ENCODE data around the gene ZNF441.
"Not testable (repeated sequence)": the region's sequence is repeated elsewhere in the genome, so short reads cannot be mapped to it uniquely, and the experiment has no call there.

Gene ZNF441

DNA sequence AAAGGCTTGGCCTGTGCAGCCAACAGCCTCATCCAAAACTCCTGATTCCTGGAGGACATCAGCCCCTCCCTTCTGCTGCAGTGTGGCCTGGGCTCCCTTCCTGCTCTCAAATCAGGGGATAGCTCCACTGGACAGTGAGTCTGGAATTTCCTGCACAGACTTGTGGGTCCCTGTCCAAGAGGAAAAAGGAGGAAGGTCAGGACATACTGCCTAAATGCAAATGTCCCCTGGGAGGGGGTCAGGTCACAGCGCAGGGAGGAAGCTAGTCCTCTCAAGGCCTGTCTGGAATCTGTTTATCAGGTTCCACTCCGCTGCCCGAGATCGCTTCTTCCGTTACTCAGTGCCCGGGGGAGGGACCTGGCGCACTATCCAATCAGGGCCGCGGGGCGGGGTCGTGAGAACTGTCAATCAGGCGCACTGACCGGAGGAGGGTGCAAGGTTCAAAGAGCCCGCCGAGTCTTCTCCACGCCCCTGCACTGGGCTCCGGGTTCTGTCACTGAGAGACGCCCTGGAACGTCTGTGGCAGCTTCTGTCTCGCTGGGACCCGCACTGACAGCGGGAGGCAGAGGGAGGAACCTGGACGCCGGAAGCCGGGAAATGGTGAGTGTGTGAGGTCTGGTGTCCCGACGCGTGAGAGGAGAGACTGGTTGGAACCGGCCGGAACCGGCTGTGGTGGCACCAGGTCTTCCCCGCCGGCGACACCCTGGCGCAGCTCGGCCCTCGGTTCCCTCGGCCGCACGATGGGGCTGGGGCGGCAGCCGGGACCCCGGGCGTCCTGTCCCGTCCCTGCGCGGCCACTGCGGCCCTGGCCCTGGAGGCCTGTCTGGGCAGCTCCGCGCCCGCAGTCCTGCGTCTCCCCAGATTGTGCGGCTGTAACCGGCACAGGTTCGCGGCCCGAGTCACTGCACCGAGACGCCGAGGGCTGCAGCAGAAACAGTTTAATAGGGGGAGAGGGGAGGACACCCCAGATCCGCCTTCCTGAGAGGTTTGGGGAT, at the start of gene ZNF441:
TSS of gene ZNF441 (plus strand) at position 404 of the 995 bp plus-strand sequence. CDS start at position 598, 194 bp downstream.
- peak; percentile 90 for DNase-seq

DNA sequence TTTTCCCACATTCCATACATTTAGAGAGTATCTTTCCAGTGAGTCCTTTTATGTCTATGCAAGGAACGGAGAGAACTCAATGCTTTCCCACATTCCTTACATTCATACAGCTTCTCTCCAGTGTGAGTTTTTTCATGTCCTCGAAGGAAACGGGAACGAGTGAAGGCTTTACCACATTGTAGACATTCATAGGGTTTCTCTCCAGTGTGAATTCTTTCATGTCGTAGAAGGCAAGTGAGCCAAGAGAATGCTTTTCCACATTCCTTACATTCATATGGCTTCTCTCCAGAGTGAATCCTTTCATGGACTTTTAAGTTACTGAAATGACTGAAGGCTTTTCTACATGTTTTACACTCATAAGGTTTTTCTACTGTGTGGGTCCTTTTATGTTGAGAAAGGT, 45.1 kb upstream of the ZNF441 start:
- DNase-seq: no peak

DNA sequence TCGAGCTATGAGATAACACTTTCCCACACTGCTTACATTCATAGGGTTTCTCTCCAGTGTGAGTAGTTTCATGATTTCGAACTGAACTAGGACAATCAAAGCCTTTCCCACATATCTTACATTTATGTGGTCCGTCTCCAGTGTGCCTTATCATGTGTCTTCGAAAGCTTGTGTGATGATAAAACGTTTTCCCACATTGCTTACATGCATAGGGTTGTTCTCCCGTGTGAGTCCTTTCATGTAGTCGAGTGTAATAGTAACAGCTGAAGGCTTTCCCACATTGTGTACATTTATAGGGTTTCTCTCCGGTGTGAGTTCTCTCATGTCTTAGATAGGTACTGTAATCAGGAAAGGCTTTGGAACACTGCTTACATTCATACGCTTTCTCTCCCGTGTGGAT, 44.4 kb upstream of the ZNF441 start:
- DNase-seq: no peak

DNA sequence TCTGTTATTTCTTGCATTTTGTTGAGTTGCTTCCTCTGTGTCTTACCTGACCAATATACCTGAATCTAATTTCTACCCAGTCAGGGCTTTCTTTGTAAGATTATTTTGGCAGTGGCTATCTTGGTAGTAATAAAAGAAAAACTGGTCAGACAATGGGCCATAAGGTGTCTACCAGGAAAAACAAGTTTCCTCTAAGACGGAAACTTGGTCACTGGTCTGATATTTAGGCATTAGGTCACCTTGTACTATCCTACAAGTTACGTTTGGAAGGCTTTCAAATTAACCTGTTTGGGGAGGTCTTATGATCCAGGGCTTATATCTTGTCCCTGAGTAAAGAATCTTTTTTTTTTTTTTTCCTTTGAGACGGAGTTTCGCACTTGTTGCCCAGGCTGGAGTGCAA, 37.2 kb upstream of the ZNF441 start:
- no peak for DNase-seq

DNA sequence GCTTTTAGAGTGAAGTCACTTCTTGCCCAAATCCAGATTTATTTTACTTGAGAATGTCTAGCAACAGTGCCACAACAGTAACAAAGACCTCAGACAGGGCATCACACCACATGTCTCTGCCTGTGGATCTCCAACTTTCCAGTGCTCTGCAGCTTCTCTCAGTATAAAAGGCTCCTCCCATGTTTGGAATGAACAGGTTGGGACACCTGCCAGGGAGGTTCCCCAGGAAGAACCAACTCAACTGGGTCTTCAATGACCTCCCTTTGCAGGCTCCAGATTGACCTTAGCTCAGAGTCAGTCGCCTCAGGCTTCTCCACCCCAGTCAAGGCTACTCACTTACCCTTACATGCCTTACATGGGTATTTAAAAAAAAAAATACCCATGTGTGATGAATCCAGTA, 31.4 kb upstream of the ZNF441 start:
- no peak for DNase-seq

DNA sequence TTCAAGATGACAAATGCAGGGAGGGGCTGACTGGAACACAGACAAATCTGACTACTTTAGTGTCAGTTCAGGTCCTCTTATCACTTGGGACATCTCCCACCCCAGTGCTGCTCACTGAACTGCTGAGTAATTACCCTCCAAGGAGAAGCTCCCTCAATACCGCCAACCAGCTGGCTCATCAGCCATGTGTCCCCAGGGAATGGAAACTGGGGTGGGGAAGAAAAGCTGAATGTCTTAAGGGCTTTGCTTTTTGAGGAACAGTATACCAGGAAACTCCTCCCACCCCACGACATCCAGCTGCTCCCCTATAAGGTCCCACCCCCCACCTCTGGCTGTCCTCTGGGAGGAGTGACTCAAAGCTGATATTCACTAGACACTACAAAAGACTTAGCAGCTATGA, 30.1 kb upstream of the ZNF441 start:
- DNase-seq: peak; percentile 20

DNA sequence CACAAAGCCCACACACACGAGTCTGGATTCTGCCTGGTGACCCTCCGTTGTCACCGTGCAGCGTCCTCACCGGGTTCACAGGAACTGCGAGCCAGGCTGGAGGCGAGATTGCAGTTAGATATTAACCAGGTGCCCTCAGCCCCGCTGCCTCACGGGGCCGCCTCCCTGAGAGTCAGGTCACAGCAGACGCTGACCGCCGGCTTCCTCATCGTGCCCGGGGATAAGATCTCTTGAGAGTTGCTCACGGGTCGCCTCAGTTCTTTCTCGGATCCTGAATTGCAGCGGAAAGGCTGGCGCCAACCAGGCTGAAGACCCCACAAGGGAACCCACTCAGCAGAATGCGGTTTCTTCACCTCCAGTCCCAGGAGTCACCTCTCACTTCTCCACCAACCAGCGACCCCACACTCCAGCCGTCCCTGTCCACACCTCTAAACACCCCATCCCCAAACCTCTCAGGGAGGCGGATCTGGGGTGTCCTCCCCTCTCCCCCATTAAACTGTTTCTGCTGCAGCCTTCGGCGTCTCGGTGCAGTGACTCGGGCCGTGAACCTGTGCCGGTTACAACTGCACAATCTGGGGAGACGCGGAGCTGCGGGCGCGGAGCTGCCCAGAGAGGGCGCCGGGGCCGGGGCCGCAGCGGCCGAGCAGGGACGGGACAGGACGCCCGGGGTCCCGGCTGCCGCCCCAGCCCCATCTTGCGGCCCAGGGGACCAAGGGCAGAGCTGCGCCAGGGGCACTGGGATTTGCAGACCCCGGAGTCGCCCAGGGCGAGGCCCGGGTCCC, 28.6 kb upstream of the ZNF441 start:
- peak; percentile 21 for DNase-seq

DNA sequence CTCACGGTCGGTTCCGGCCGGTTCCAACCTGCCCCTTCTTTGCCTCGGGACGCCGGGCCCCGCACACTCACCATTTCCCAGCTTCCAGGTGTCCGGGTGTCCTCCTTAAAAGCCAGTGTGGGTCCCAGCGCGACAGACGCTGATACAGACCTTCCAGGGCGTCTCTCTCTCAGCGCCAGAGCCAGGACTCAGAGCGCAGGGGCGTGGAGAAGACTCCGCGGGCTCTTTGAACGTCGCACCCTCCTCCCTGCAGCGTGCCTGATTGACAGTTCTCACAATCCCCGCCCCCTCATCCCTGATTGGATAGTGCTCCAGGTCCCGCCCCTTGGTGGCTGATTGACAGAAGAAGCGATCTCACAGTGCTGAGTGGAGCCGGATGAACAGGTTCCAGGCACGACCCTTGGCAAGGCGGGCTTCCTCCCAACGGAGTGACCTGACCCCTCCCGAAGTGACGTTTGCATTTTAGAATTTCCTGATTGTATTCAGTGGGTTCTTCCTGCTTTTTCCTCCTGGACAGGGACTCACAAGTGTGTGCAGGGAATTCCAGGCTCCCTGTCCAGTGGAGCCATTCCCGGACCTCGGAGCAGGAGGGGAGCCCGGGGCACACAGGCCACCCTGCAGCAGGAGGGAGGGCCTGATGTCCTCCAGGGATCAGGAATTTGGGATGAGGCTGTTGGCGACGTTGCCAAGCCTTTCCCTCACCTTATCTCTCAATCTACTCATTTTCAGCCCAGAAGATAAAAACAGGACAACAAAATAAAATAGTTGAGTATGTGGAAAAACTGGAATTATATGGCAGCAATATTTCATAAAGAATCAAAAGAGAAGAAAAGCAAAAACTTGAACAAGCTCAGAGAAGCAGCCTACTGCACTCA, 27.8 kb upstream of the ZNF441 start, which contains the start of gene ZNF823:
TSS of gene ZNF823 (minus strand) at position 201 of the 875 bp plus-strand sequence. CDS start at position 74, 127 bp downstream.
- DNase-seq: peak; percentile 97

DNA sequence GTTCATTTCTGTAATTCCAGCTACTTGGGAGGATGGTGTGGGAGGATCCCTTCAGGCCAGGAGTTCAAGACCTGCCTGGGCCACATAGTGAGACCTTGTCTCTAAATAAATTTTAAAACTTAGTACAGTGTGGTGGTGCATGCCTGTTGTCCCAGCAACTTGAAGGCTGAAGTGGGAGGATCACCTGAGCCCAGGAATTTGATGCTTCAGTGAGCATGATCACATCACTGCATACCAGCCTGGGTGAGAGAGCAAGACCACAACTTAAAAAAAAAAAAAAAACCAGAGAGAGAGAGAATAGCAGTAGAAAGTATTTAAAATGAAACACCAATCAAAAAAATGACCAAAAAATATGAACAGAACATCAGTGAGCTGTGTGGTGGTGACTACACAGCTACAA, 20.9 kb upstream of the ZNF441 start:
- no peak for DNase-seq

DNA sequence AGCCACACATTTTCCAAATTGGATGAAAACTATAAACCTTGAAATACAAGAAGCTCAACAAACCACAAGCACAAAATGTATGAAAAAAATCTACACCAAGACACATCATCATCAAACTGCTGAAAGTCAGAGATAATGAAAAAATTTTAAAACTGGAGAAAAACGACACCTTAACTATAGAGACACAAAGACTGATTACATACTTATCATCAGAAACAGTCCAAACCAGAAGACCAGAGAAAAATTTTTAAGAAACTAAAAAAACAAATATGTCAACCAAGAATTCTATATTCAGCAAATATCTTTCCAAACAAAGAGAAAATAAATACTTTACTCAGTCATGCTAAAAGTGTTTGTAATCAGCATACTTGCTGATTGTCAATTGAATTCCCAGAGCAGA, 19.5 kb upstream of the ZNF441 start:
- DNase-seq: no peak

DNA sequence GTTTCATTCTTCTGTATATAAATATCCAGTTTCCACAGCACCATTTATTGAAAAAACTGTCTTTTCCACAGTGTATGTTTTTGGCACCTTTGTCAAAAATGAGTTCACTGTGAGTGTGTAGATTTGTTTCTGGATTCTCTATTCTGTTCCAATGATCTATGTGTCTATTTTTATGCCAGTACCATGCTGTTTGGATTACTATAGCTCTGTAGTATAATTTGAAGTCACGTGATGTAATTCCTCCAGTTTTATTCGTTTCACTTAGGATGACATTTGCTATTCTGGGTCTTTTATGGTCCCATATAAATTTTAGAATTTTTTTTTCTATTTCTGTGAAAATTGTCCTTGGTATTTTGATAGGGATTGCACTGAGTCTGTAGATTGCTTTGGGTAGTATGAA, 17.0 kb upstream of the ZNF441 start:
- DNase-seq: no peak

DNA sequence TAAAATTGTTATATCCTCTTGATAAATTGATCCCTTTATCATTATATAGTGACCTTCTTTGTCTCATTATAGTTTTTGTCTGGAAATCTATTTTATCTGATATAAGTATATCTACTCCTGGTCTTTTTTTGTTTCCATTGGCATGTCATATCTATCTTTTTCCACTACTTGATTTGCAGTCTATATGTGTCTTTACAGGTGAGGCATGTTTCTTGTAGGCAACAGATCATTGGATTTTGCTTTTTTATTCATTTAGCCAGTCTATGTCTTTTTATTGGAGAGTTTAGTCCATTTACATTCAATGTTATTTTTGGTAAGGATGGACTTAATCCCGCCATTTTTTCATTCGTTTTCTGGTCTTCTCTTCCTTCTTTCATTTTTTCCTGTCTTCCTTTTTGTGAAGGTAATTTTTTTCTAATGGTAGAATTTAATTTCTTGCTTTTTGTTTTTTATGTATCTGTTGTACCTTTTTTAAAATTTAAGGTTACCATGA, 14.5 kb upstream of the ZNF441 start:
- DNase-seq: no peak

DNA sequence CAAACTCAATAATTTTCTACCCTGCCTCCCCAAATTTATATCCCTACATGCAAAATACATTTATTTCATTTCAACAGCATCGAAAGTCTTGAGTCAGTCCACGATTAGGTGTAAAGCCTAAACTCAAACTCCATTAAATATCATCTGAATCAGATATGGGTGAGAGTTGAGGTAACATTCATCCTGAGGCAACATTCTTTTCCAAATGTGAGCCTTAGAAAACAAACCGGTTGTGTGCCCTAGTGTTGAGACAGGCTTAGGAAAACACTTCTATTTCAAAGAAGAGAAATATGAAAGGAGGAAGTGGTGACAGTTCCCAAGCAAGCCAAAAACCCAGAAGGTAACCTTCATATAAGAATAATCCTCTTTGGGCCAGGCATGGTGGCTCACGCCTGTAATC, 12.1 kb upstream of the ZNF441 start:
- DNase-seq: no peak

DNA sequence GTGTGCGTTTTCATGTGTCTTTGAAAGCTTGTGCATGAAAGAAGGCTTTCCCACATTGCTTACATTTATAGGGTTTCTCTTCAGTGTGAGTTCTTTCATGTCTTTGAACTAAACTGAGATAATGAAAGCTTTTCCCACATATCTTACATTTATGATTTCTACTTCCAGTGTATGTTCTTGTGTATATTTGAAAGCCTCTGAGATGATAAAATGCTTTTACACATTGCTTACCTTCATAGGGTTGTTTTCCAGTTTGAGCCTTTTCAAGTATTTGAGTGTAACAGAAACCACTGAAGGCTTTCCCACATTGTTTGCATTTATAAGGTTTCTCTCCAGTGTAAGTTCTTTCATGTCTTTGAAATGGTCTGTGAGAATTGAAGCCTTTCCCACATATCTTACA, 9.8 kb upstream of the ZNF441 start:
- DNase-seq: no peak

DNA sequence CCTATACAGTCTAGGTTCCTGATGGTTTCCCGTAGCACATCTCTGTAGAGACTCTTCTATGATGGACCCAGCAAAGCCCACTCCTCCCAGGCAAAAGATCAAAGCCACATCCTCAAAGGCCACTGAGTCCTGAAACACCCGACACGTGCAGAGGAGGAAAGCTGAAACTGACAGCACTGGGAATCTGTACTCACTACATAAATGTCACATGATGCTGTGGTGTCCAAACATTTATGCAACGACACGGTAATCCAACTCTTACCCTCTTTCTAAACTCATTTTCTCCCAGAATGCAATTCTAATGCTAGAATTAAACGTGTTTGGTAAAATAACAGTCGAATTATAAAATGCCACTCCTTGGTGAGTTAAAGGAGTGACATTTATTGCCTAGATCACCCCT, 7.0 kb upstream of the ZNF441 start:
- DNase-seq: no peak

DNA sequence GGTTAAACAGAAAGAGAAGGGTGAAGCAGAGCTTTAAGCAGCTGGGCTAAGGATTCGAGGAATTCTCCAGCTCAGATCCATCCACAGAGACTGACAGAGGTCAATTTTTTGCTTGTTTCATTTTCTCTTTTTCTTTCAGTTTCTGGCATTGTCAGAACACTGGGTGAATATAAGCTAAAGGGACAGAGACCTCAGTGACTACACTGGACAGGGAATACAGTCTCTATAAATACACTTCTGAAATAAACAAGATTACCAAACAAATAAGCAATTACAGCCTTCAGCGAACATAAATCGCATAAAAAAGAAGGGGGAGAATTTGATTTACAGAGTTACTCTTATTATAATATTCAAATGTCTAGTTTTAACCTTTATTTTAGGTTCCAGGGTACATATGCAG, 3.7 kb upstream of the ZNF441 start:
- DNase-seq: no peak

DNA sequence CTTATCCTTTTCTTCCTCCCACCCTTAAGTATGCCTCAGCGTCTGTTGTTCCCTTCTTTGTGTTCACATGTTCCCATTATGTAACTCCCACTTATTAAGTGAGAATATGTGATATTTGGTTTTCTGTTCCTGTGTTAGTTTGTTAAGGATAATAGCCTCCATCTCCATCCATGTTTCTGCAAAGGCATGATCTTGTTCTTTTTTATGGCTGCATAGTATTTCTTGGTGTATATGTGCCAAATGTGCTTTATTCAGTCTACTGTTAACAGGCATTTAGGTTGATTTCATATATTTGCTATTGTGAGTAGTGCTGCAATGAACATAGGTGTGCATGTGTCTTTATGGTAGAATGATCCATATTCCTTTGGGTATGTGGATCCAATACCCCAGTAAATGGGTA, 3.2 kb upstream of the ZNF441 start:
- DNase-seq: no peak

DNA sequence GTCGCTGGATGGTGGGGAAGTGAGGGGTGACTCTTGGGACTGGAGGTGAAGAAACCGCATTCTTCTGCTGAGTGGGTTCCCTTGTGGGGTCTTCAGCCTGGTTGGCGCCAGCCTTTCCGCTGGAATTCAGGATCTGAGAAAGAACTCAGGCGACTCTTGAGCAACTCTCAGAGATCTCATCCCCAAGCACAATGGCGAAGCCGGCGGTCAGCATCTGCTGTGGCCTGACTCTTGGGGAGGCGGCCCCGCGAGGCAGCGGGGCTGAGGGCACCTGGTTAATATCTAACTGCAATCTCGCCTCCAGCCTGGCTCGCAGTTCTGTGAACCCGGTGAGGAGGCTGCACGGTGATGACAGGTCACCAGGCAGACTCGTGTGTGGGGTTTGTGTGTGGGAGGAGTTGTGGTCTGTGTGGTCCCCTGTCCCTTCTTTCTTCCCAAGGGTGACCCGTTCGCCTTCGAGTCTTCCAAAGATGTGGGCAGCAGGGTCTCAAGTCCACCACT, 883 bp downstream of the ZNF441 start:
- DNase-seq: no peak

DNA sequence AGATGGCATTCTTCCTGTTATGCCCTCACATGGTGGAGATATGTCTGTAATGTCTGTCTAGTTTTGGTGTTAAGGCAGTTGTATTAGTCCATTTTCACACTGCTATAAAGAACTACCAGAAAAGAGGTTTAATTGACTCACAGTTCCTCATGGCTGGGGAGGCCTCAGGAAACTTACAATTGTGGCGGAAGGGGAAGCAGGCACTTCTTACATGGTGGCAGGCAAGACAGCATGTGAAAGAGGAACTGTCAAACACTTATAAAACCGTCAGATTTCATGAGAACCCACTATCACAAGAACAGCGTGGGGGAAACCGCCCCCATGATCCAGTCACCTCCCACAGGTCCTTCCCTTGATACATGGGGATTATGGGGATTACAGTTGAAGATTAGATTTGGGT, 3.2 kb downstream of the ZNF441 start:
- DNase-seq: no peak

DNA sequence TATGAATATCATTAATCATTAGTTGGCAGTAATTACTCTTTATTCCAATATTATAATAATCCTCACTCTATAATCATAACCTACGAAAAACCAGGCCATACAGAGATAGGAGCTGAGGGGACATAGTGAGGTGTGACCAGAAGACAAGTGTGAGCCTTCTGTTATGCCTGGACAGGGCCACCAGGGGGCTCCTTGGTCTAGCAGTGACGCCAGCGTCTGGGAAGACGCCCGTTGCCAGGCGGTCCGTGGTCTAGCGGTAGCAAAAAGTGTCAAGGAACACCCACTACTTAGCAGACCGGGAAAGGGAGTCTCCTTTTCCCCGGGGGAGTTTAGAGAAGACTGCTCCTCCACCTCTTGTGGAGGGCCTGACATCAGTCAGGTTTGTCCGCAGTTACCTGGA, 4.7 kb downstream of the ZNF441 start:
- not testable (repeated sequence) for DNase-seq

DNA sequence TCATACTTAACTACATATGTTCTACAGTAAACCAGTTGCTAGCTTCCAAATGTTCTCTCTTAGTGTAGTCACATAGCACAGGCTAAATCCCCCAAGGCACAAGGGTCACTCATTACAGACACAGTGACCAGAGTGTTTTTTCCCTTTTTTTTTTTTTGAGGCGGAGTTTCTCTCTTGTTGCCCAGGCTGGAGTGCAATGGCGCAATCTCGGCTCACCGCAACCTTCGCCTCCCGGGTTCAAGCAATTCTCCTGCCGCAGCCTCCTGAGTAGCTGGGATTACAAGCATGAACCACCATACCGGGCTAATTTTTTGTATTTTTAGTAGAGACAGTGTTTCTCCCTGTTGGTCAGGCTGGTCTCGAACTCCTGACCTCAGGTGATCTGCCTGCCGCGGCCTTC, 9.9 kb downstream of the ZNF441 start:
- not testable (repeated sequence) for DNase-seq

DNA sequence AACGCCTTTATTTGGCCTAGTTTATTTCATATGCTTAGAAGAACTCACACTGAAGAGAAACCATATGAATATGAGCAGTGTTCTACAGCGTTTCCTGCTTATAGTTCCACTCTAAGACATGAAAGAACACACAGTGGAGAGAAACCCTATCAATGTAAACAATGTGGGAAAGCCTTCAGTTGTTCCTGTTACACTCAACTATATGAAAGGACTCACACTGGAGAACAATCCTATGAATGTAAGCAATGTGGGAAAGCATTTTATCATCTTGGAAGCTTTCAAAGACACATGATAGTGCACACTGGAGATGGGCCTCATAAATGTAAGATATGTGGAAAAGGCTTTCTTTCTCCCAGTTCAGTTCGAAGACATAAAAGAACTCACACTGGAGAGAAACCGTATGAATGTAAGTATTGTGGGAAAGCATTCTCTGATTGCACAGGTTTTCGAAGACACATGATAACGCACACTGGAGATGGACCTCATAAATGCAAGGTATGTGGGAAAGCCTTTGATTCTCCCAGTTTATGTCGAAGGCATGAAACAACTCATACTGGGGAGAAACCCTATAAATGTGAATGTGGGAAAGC, 13.7 kb downstream of the ZNF441 start:
- no peak for DNase-seq

Data from activated CD4-positive, alpha-beta T cell treated with anti-CD3 and anti-CD28 coated beads, Interleukin-2, amount 50 U/mL, for 16 hours (primary cell).